ENCODE data around the gene PLEKHH3.

PLEKHH3 gene

GRCh38 chr17:42682722-42683403, 6.1 kb upstream of the PLEKHH3 start:
- H3K27me3 ChIP-seq (ENCODE audit: insufficient read depth, poor library complexity, severe bottlenecking): peaks cover 23% of the 10 kb centered on the region
- H3K4me3 ChIP-seq (replicated peaks; ENCODE audit: insufficient read depth, low read length): peak overlapping the region; percentile 6; the same call in 1 of the 2 replicates
- H3K27ac ChIP-seq (replicated peaks): no peak overlapping the region
- peak in 1 of 2 experiments; percentile 25 for DNase-seq (ENCODE audit: low read depth in 1 of 2, low spot score in 1 of 2)
- TF ChIP-seq GABPA (IDR thresholded peaks at IDR 0.05; ENCODE audit: low read depth) (no peak), POLR2AphosphoS5 (IDR thresholded peaks at IDR 0.05; ENCODE audit: low read depth) (no peak), SPI1 (IDR thresholded peaks at IDR 0.05; ENCODE audit: borderline replicate concordance, low read depth) (no peak), CTCF (IDR thresholded peaks at IDR 0.05; ENCODE audit: insufficient read depth, low read length) (no peak)

GRCh38 chr17:42681976-42682721, 5.4 kb upstream of the PLEKHH3 start, which contains the start of gene CNTNAP1:
CNTNAP1 (plus strand) TSS chr17:42682531; CDS start chr17:42682830, 299 bp downstream.
- TF ChIP-seq CTCF (IDR thresholded peaks at IDR 0.05; ENCODE audit: insufficient read depth, low read length): no peak
- TF ChIP-seq REST (IDR thresholded peaks at IDR 0.05; ENCODE audit: insufficient replicate concordance, low read depth): no peak
- TF ChIP-seq POLR2AphosphoS5 (IDR thresholded peaks at IDR 0.05; ENCODE audit: low read depth): no peak
- DNase-seq (ENCODE audit: low read depth in 1 of 2, low spot score in 1 of 2): no peak
- Histone ChIP-seq H3K27me3 (ENCODE audit: insufficient read depth, poor library complexity, severe bottlenecking) (peaks cover 23% of the 10 kb centered on the region), H3K4me3 (replicated peaks; ENCODE audit: insufficient read depth, low read length) (peak within 1 kb of the TSS; percentile 6; the same call in 1 of the 2 replicates), H3K27ac (replicated peaks) (no peak within 1 kb of the TSS)

GRCh38 chr17:42680331-42680808, 3.6 kb upstream of the PLEKHH3 start:
- Histone ChIP-seq H3K4me3 (replicated peaks; ENCODE audit: insufficient read depth, low read length) (no peak overlapping the region), H3K27ac (replicated peaks) (no peak overlapping the region), H3K27me3 (ENCODE audit: insufficient read depth, poor library complexity, severe bottlenecking) (peaks cover 35% of the 10 kb centered on the region)
- TF ChIP-seq GABPA (IDR thresholded peaks at IDR 0.05; ENCODE audit: low read depth) (no peak), POLR2AphosphoS5 (IDR thresholded peaks at IDR 0.05; ENCODE audit: low read depth) (no peak), REST (IDR thresholded peaks at IDR 0.05; ENCODE audit: insufficient replicate concordance, low read depth) (no peak), SPI1 (IDR thresholded peaks at IDR 0.05; ENCODE audit: borderline replicate concordance, low read depth) (no peak), CTCF (IDR thresholded peaks at IDR 0.05; ENCODE audit: insufficient read depth, low read length) (no peak)
- DNase-seq (ENCODE audit: low read depth in 1 of 2, low spot score in 1 of 2): no peak

All from HL-60 (cell line).